ENCODE results near the gene MEF2D.

The MEF2D gene

DNA sequence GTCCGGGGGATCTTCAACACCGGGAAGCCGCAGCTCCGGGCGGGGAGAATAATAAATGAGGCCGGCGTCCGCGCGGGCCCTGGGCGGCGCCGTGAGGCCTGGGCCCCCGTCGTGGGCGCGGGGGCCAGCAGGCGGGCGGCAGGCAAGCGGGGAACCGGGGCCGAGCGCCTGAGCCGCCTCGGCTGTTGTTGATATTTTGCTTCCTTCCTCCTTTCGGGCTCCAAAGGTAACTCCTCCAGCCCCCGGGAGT, at the start of gene MEF2D:
Gene MEF2D, minus strand, starts transcription at position 233 of the 250 bp plus-strand sequence. CDS start 17,483 bp downstream, outside the sequence.
- in situ Hi-C loops (cut with HindIII; ENCODE audit: low sequenced_read_pairs): no loop called here
- TF ChIP-seq, protein P1, sequence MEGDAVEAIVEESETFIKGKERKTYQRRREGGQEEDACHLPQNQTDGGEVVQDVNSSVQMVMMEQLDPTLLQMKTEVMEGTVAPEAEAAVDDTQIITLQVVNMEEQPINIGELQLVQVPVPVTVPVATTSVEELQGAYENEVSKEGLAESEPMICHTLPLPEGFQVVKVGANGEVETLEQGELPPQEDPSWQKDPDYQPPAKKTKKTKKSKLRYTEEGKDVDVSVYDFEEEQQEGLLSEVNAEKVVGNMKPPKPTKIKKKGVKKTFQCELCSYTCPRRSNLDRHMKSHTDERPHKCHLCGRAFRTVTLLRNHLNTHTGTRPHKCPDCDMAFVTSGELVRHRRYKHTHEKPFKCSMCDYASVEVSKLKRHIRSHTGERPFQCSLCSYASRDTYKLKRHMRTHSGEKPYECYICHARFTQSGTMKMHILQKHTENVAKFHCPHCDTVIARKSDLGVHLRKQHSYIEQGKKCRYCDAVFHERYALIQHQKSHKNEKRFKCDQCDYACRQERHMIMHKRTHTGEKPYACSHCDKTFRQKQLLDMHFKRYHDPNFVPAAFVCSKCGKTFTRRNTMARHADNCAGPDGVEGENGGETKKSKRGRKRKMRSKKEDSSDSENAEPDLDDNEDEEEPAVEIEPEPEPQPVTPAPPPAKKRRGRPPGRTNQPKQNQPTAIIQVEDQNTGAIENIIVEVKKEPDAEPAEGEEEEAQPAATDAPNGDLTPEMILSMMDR (IDR thresholded peaks at IDR 0.05; ENCODE audit: low read depth, low read length, missing control alignments): no peak
- DNase-seq (ENCODE audit: low read depth): no peak
- H3K4me3 ChIP-seq (ENCODE audit: low read depth, low read length): peak within 1 kb of the TSS; percentile 61

DNA sequence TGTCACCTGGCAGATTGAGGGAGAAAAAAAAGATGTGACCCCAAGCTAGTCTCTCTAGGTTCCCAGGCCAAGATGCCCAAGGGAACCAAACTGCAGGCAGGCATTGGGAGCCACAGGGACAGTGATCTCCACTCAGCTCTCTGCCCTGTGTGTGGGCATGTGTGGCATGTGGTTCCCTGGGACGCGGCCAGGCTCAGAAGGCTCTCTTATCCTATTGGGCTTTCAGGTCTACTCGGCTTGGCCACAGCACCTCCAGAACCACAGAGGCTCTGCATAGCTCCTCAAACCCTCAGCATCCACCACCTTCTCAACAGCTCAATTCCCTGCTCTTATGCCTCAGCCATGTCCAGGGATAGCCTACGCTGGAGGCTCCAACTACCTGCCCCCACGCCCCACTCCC, 49.8 kb upstream of the MEF2D start:
- no peak for DNase-seq (ENCODE audit: low read depth)
- in situ Hi-C loops (cut with HindIII; ENCODE audit: low sequenced_read_pairs): no loop called here
- TF ChIP-seq, protein P1 (IDR thresholded peaks at IDR 0.05; ENCODE audit: low read depth, low read length, missing control alignments): no peak
- no peak overlapping the region for H3K4me3 ChIP-seq (ENCODE audit: low read depth, low read length)

DNA sequence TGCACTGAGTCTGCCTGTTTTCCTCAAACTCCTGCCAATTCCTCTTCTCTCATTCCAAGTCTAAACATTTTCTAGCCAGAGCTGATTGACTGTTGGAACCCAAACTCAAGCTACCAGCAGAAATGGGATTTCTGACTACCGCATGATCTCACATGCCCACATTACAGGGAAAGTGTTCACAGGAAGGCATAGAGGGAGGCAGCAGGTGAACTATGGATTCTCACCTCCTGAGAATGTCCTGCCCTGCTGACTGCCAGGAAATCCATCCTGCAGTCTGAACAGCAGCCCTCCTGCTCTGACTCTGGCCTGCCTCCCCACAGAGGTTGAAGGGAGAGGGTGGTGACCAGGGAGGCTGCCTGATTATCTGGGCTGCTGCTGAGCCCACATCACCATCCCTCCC, 49.3 kb upstream of the MEF2D start:
- in situ Hi-C loops (cut with HindIII; ENCODE audit: low sequenced_read_pairs): no loop called here
- no peak for DNase-seq (ENCODE audit: low read depth)
- TF ChIP-seq, protein P1 (IDR thresholded peaks at IDR 0.05; ENCODE audit: low read depth, low read length, missing control alignments): no peak
- H3K4me3 ChIP-seq (ENCODE audit: low read depth, low read length): no peak overlapping the region

DNA sequence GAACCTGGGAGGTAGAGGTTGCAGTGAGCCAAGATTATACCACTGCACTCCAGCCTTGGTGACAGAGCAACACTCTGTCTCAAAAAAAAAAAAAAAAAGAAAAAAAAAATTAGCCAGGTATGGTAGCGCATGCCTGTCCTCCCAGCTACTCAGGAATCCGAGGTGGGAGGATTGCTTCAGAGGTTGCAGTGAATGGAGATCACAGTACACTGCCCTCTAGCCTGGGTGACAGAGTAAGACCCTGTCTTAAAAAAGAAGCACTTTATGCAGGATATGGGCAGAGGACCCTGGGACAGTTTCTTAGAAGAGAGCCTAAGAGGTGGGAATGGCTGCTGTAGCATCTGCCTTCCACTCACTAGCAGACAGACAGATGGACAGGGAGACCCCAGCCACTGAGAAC, 48.8 kb upstream of the MEF2D start:
- in situ Hi-C loops (cut with HindIII; ENCODE audit: low sequenced_read_pairs): no loop called here
- DNase-seq (ENCODE audit: low read depth): no peak
- no peak overlapping the region for H3K4me3 ChIP-seq (ENCODE audit: low read depth, low read length)
- TF ChIP-seq, protein P1 (IDR thresholded peaks at IDR 0.05; ENCODE audit: low read depth, low read length, missing control alignments): no peak

DNA sequence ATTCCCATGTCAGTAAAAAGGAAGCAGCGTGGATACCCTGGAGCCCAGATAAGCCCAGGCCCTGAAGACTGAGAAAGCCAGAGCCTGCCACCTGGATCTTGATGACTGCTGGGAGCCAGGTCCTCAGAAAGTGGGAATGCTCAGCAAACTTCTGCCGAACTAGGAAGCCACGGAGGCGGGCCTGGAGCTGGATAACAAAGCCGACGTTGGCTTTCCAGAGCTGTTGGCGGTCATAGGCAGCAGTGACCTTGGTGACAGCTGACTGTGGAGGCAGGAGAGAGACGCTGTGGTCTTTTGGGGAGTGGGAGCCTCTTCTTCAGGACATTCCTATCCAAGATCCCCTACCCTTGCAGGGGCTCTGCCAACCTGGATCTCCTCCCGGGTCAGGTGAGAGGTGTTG, 47.4 kb upstream of the MEF2D start:
- in situ Hi-C loops (cut with HindIII; ENCODE audit: low sequenced_read_pairs): no loop called here
- TF ChIP-seq, protein P1 (IDR thresholded peaks at IDR 0.05; ENCODE audit: low read depth, low read length, missing control alignments): no peak

DNA sequence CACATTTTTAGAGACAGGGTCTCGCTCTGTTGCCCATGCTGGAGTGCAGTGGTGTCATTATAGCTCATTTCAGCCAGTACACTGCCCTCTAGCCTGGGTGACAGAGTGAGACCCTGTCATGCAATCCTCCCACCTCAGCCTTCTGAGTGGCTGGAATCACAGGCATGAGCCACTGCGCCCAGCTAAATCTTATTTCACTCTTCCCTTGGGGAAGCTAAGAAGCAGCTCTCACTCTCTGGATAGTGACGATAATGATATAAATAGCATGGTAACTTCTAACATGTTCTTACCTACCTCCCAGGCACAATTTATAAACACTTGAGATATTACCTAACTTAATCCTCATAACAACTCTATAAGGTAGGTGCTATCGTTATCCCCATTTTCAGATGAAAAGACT, 46.9 kb upstream of the MEF2D start:
- no peak for DNase-seq (ENCODE audit: low read depth)
- in situ Hi-C loops (cut with HindIII; ENCODE audit: low sequenced_read_pairs): no loop called here
- TF ChIP-seq, protein P1 (IDR thresholded peaks at IDR 0.05; ENCODE audit: low read depth, low read length, missing control alignments): no peak
- H3K4me3 ChIP-seq (ENCODE audit: low read depth, low read length): no peak overlapping the region

More for the DNA sequence above, 47.4 kb upstream of the MEF2D start:
- H3K4me3 ChIP-seq (ENCODE audit: low read depth, low read length): no peak overlapping the region
- no peak for DNase-seq (ENCODE audit: low read depth)

DNA sequence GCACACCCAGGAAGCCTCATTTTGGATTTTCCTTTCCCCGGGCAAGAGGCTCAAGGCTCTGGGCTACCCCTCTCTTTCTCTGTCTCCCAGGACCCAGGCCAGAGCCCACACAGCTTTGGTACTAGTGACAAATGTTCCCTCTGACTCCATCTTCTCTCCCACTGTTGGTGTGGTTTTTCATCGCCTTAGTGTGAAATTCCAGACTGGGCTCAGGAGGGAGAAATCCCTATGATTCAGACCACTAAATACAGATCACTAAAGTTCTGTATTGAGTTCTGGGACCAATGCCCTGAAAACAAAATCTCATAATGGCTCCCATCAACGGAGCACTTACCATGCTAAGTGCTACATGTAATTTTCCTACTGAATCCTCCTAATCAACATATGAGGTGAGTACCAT, 45.7 kb upstream of the MEF2D start:
- no peak for DNase-seq (ENCODE audit: low read depth)
- TF ChIP-seq, protein P1 (IDR thresholded peaks at IDR 0.05; ENCODE audit: low read depth, low read length, missing control alignments): no peak
- no peak overlapping the region for H3K4me3 ChIP-seq (ENCODE audit: low read depth, low read length)
- in situ Hi-C loops (cut with HindIII; ENCODE audit: low sequenced_read_pairs): no loop called here

Data from astrocyte of the cerebellum (primary cell).